GM12874 (cell line): ENCODE measurements around the gene FMN1.

Experiments used
- TF ChIP-seq, protein P1 (sequence below): IDR thresholded peaks from 2 replicates; pipeline ENCODE4 v1.5.1; 2011; ENCODE audit warnings: low read depth, mild to moderate bottlenecking, control low read depth, low read length, moderate library complexity; ENCODE audit not compliant: insufficient read depth

Gene FMN1

DNA sequence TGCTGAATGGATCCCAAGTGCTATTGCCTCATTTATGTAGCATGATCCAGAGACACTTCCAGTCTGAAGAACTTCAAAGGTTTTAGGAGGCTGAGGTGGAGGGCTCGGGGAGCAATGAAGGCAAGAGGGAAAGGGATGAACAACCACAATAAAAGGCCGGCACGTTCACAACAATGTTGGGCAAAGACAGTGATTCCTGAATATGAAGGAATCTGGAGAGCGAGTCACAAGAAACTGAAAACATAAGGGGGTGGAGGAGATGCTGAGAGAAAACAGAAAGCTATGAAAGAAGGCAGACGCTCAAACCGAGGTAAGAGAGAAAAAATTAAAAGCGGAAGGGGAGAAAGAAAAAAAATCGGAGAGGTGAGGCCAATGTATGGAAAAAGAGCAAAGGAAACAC is 356.6 kb downstream of the FMN1 start:
- TF ChIP-seq, protein P1, sequence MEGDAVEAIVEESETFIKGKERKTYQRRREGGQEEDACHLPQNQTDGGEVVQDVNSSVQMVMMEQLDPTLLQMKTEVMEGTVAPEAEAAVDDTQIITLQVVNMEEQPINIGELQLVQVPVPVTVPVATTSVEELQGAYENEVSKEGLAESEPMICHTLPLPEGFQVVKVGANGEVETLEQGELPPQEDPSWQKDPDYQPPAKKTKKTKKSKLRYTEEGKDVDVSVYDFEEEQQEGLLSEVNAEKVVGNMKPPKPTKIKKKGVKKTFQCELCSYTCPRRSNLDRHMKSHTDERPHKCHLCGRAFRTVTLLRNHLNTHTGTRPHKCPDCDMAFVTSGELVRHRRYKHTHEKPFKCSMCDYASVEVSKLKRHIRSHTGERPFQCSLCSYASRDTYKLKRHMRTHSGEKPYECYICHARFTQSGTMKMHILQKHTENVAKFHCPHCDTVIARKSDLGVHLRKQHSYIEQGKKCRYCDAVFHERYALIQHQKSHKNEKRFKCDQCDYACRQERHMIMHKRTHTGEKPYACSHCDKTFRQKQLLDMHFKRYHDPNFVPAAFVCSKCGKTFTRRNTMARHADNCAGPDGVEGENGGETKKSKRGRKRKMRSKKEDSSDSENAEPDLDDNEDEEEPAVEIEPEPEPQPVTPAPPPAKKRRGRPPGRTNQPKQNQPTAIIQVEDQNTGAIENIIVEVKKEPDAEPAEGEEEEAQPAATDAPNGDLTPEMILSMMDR, result no peak

DNA sequence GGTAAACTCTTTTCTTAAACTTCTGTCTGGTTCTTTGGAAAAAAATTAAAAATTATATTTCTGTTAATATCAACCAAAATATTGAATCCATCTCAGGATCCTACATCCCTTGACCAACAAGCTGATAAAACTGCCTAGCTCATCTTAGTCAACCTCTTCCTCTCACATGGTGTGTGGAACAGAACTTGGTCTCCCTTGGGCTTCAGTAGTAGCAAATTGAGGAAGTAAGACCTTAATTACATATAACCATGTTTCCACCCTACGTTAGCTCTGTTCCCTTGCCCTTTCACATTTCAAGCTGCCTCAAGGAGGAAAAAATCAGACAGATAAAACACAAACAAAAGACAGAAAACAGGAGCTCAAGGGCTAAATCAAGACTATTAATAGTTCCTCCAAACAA is 360.4 kb downstream of the FMN1 start:
- TF ChIP-seq, protein P1, result no peak

DNA sequence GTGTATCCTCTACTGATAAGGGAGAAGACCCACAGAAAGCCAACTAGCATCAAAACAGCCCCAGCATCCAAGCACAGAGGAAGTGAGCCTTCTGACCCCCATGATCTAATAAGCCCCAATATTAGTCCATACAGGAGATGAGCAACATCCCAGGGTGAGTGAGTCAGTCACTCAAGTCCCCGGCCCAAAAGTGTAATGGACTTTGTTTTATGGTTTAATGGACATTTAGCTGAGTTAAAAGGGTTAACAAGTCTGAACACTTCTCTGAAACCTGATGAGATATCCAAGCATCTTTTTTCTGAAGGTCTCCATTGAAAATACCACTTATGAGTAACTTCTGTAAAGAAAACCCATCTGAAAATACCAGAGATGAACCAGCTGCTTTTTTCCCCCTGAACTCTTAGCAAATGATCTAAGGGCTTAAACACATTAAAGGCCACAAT is 361.1 kb downstream of the FMN1 start:
- TF ChIP-seq, protein P1, result no peak

DNA sequence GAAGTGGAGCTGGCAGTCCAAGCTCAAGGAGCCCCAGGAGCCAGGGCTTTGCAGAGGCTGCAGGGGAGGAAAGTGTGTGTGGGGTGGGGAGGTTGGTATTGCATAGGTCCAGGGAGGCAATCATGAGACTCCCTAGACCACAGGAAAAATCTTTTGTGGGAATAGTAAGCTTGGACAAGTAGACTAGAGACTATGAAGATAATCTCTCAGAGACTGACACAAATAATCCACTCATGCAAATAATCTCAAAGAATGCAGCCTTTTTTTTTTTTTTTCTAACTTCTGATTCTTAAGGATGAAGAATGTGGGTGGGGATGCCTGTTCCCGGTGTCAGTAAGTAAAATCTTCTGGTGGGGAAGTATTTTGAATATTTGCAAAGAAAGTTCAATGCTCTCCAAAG is 363.0 kb downstream of the FMN1 start:
- TF ChIP-seq, protein P1, result no peak

DNA sequence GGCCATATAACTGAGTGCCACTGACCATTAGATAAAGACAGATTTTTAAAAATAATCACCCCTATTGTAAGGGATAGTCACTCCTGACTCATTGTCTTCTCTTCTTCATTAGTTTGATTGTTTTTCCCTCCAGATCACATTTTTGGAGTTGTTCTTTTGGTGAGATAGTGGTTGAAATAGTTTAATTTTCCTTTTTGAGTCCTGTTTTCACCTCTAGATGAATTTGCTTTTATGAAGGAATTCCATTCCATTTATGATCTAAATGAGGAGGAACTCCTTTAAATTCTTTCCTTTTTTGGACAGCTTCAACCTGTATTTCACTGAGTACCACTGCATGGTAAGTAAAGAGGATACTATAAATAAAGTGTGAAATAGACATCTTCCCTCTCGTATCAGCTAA is 364.3 kb downstream of the FMN1 start:
- TF ChIP-seq, protein P1, result no peak

DNA sequence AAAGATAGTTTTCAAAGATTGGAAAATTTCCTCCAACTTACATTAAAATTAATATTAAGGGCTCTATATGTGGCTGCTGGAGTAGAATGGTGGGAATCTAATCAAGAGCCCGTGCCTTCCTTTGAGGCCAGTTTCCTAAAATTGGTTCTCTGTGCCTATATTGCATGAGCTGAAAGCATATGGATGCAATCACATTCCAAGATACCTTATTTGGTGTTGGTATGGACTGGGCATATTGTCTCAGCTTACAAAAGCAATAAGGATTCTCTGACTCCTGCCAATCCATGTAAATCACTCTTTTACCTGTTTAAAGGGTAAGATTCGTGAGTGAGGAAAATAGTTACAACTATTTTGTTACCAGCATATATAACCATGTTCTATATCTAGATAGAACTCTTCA is 365.1 kb downstream of the FMN1 start:
- TF ChIP-seq, protein P1, result no peak

DNA sequence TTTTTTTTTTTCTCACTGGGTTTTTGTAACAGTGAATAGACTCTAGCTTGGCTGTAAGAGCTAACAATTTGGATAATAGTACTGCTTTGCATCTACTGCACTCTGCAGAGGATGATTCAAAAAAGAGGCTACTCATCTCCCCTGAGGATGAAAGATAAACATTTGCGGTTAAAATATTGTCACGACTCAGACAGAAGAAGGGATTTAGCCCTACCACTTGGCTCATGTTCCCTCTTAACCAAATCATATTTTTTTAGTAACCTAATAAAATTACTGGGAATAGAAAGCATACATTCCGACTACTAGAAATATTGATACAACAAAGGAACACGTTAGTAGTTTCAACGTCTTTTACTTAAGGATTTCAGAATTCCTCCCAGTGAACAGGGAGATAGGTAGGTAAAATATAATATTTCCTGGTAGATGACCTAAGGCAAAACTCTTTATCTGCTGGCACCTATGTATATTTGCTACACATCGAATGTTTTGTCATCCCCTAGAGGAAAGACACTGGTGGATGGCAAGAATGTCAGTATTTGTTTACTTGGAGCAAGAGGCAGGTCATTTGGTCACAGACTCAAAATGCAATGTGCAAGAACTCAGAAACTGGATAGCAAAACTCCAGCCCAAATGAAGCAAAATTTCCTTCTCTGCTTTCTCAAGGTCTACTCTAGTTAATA is 365.9 kb downstream of the FMN1 start:
- TF ChIP-seq, protein P1, result no peak

DNA sequence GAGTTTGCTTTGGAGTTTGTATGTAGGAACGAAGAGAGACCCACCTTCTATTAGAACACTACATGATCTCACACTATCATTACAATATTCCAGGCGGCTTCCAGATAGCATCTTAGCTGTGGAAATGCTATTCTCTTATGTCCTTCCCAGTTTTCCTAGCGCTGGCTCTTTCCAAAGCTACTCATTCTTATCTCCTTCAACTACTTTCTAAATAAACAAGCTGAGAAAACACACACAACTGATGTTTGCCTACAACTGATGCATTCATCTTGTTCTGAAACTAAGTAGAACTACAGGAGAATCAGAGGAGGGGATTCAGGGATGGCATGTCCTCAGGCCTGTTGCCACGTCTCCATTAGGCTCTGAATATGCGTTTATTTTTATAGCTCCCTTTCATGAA is 367.8 kb downstream of the FMN1 start:
- TF ChIP-seq, protein P1, result no peak
